HEK293 (cell line): ENCODE results near the gene INCA1.

Experiments
- CTCF ChIA-PET: fragments of 350-600 bp; formaldehyde crosslinking; extraction: SDS; loops from one replicate; lab custom pipeline; 2021; ENCODE audit warnings: antibody characterized with exemption; lab: Yijun Ruan, JAX
- POLR2A ChIA-PET: fragments of 300-600 bp; formaldehyde crosslinking; extraction: SDS; loops from one replicate; lab custom pipeline; 2020; ENCODE audit warnings: antibody characterized with exemption, inconsistent platforms; lab: Yijun Ruan, JAX
- H3K27ac ChIP-seq: fragments of 200-500 bp; sonication (Bioruptor generic); 2 replicates; pipeline ENCODE4 v1.5.1; 2014; ENCODE audit warnings: low read depth, low read length, control low read depth, inconsistent platforms; ENCODE audit errors: extremely low read depth
- H3K36me3 ChIP-seq, 2 experiments: fragments of 200-500 bp in 1 of 2; sonication (Bioruptor generic) in 1 of 2; 1 replicate in 1 of 2; 2 replicates in 1 of 2; pipeline ENCODE4 v1.5.1; 2014 to 2017; ENCODE audit warnings: inconsistent platforms in 2 of 2, low read length in 2 of 2; ENCODE audit not compliant: control insufficient read depth in 2 of 2, insufficient read depth in 1 of 2
- H3K4me1 ChIP-seq: fragments of 200-500 bp; sonication (Bioruptor generic); 2 replicates; pipeline ENCODE4 v1.5.1; 2014; ENCODE audit warnings: mild to moderate bottlenecking, low read length, inconsistent platforms; ENCODE audit not compliant: control insufficient read depth, insufficient read depth
- H3K4me3 ChIP-seq: 2 replicates; pipeline ENCODE4 v1.5.1; 2011; ENCODE audit warnings: low read depth, mild to moderate bottlenecking, control low read depth, low read length, moderate library complexity
- H3K9me3 ChIP-seq: fragments of 200-500 bp; sonication (Bioruptor generic); 2 replicates; pipeline ENCODE4 v1.5.1; 2014; ENCODE audit warnings: low read depth, low read length, inconsistent platforms; ENCODE audit not compliant: control insufficient read depth, insufficient read depth
- BCL11A ChIP-seq: fragments of 450-650 bp; formaldehyde crosslinking; IDR thresholded peaks from 2 replicates; pipeline ENCODE4 v1.5.1; 2016; ENCODE audit warnings: low read depth, missing biosample characterization, missing genetic modification characterization
- BCL11B ChIP-seq: fragments of 450-650 bp; formaldehyde crosslinking; IDR thresholded peaks from 2 replicates; pipeline ENCODE4 v1.5.1; 2016; ENCODE audit warnings: low read depth, missing biosample characterization, missing genetic modification characterization
- HIC1 ChIP-seq: fragments of 450-650 bp; formaldehyde crosslinking; IDR thresholded peaks from 2 replicates; pipeline ENCODE4 v1.5.1; 2016; ENCODE audit warnings: missing biosample characterization, missing genetic modification characterization
- KLF7 ChIP-seq: fragments of 450-650 bp; formaldehyde crosslinking; IDR thresholded peaks from 2 replicates; pipeline ENCODE4 v1.5.1; 2016; ENCODE audit warnings: missing biosample characterization, missing genetic modification characterization, borderline replicate concordance
- KLF8 ChIP-seq: fragments of 450-650 bp; formaldehyde crosslinking; IDR thresholded peaks from 2 replicates; pipeline ENCODE4 v1.5.1; 2016; ENCODE audit warnings: missing biosample characterization, missing genetic modification characterization
- KLF9 ChIP-seq: fragments of 450-650 bp; formaldehyde crosslinking; IDR thresholded peaks from 2 replicates; pipeline ENCODE4 v1.5.1; 2016; ENCODE audit warnings: missing biosample characterization, missing genetic modification characterization, low read depth
- OSR2 ChIP-seq: fragments of 450-650 bp; formaldehyde crosslinking; IDR thresholded peaks from 2 replicates; pipeline ENCODE4 v1.5.1; 2016; ENCODE audit warnings: missing biosample characterization, missing genetic modification characterization
- PATZ1 ChIP-seq: fragments of 450-650 bp; formaldehyde crosslinking; IDR thresholded peaks from 2 replicates; pipeline ENCODE4 v1.5.1; 2016; ENCODE audit warnings: missing biosample characterization, missing genetic modification characterization
- SP7 ChIP-seq: fragments of 450-650 bp; formaldehyde crosslinking; IDR thresholded peaks from 2 replicates; pipeline ENCODE4 v1.5.1; 2016; ENCODE audit warnings: missing biosample characterization, missing genetic modification characterization
- YY2 ChIP-seq: fragments of 450-650 bp; formaldehyde crosslinking; IDR thresholded peaks from 2 replicates; pipeline ENCODE4 v1.5.1; 2016; ENCODE audit warnings: missing biosample characterization, missing genetic modification characterization
- ZBTB10 ChIP-seq: fragments of 450-650 bp; formaldehyde crosslinking; IDR thresholded peaks from 2 replicates; pipeline ENCODE4 v1.5.1; 2016; ENCODE audit warnings: missing biosample characterization, missing genetic modification characterization
- ZBTB44 ChIP-seq: fragments of 450-650 bp; IDR thresholded peaks from 2 replicates; pipeline ENCODE4 v1.5.1; 2018; ENCODE audit warnings: missing biosample characterization, mild to moderate bottlenecking, missing genetic modification characterization
- ZEB2 ChIP-seq: fragments of 450-650 bp; formaldehyde crosslinking; IDR thresholded peaks from 2 replicates; pipeline ENCODE4 v1.5.1; 2016; ENCODE audit warnings: missing biosample characterization, missing genetic modification characterization
- ZFHX2 ChIP-seq: fragments of 450-650 bp; formaldehyde crosslinking; conservative IDR thresholded peaks from 2 replicates; pipeline ENCODE4 v1.5.1; 2016; ENCODE audit warnings: missing biosample characterization, missing genetic modification characterization
- ZFP37 ChIP-seq: fragments of 450-650 bp; formaldehyde crosslinking; IDR thresholded peaks from 2 replicates; pipeline ENCODE4 v1.5.1; 2016; ENCODE audit warnings: missing biosample characterization, missing genetic modification characterization
- ZFP69B ChIP-seq: fragments of 450-650 bp; formaldehyde crosslinking; IDR thresholded peaks from 2 replicates; pipeline ENCODE4 v1.5.1; 2016; ENCODE audit warnings: missing biosample characterization, missing genetic modification characterization
- ZIC2 ChIP-seq: fragments of 450-650 bp; formaldehyde crosslinking; IDR thresholded peaks from 2 replicates; pipeline ENCODE4 v1.5.1; 2016; ENCODE audit warnings: missing biosample characterization, missing genetic modification characterization
- ZNF184 ChIP-seq: fragments of 450-650 bp; IDR thresholded peaks from 2 replicates; pipeline ENCODE4 v1.5.1; 2018; ENCODE audit warnings: missing biosample characterization, mild to moderate bottlenecking, missing genetic modification characterization
- ZNF2 ChIP-seq: fragments of 450-650 bp; formaldehyde crosslinking; IDR thresholded peaks from 2 replicates; pipeline ENCODE4 v1.5.1; 2016; ENCODE audit warnings: missing biosample characterization, missing genetic modification characterization
- ZNF223 ChIP-seq: fragments of 450-650 bp; formaldehyde crosslinking; IDR thresholded peaks from 2 replicates; pipeline ENCODE4 v1.5.1; 2016; ENCODE audit warnings: missing biosample characterization, missing genetic modification characterization
- ZNF501 ChIP-seq: fragments of 450-650 bp; formaldehyde crosslinking; IDR thresholded peaks from 2 replicates; pipeline ENCODE4 v1.5.1; 2016; ENCODE audit warnings: missing biosample characterization, missing genetic modification characterization
- ZNF580 ChIP-seq: fragments of 450-650 bp; formaldehyde crosslinking; IDR thresholded peaks from 2 replicates; pipeline ENCODE4 v1.5.1; 2016; ENCODE audit warnings: missing biosample characterization, missing genetic modification characterization
- ZNF600 ChIP-seq: fragments of 450-650 bp; formaldehyde crosslinking; IDR thresholded peaks from 2 replicates; pipeline ENCODE4 v1.5.1; 2016; ENCODE audit warnings: missing biosample characterization, missing genetic modification characterization
- ZNF623 ChIP-seq: fragments of 450-650 bp; formaldehyde crosslinking; IDR thresholded peaks from 2 replicates; pipeline ENCODE4 v1.5.1; 2016; ENCODE audit warnings: missing biosample characterization, missing genetic modification characterization
- ZNF629 ChIP-seq: fragments of 450-650 bp; formaldehyde crosslinking; IDR thresholded peaks from 2 replicates; pipeline ENCODE4 v1.5.1; 2017; ENCODE audit warnings: missing biosample characterization, missing genetic modification characterization
- ZNF660 ChIP-seq: fragments of 450-650 bp; IDR thresholded peaks from 2 replicates; pipeline ENCODE4 v1.5.1; 2018; ENCODE audit warnings: missing biosample characterization, mild to moderate bottlenecking, missing genetic modification characterization
- ZNF692 ChIP-seq: fragments of 450-650 bp; formaldehyde crosslinking; IDR thresholded peaks from 2 replicates; pipeline ENCODE4 v1.5.1; 2016; ENCODE audit warnings: missing biosample characterization, missing genetic modification characterization

Gene INCA1

GRCh38 chr17:4945176-4945943 is 52.0 kb downstream of the INCA1 start:
- Histone ChIP-seq H3K9me3 (no peaks in the 10 kb centered on the region), H3K27ac (peak overlapping the region; percentile 99), H3K36me3 (peaks cover 38 to 60% of the 10 kb centered on the region in 2 experiments), H3K4me1 (peaks cover 19% of the 10 kb centered on the region), H3K4me3 (no peak overlapping the region)
- ChIA-PET POLR2A (interaction anchor here (0.6 to 17.9 kb wide), 6 partner anchors 11 to 77 kb away, joined by 3 to 358 read pairs (median 6); partner anchors contain the start of genes GP1BA and SPAG7), CTCF (interaction anchor here (1.0 to 2.5 kb wide), 5 partner anchors 36 to 146 kb away, joined by 3 to 11 read pairs (median 4); partner anchors contain the start of genes CAMTA2 and CHRNE)
- TF ChIP-seq OSR2 (tag by site-specific recombination) (peak; percentile 93), ZNF692 (tag by site-specific recombination) (peak; percentile 33; the same call in 1 of the 2 replicates), ZEB2 (peak; percentile 80), BCL11B (tag by site-specific recombination) (no peak), ZFP69B (peak; percentile 29; the same call in 1 of the 2 replicates), ZNF2 (no peak), KLF8 (peak; percentile 97), HIC1 (tag by site-specific recombination) (peak; percentile 90), ZNF660 (tag by site-specific recombination) (peak; percentile 82), ZNF501 (tag by site-specific recombination) (0 out of 2 replicates have a peak, but pooled peaks have one; percentile 40), ZNF223 (tag by site-specific recombination) (peak; percentile 84; the same call in 1 of the 2 replicates), ZNF184 (tag by site-specific recombination) (peak; percentile 46), ZNF600 (tag by site-specific recombination) (peak; percentile 87), ZIC2 (tag by site-specific recombination) (no peak), ZNF629 (tag by site-specific recombination) (peak; percentile 79), KLF9 (tag by site-specific recombination) (peak; percentile 88), ZNF580 (tag by site-specific recombination) (no peak), YY2 (tag by site-specific recombination) (0 out of 2 replicates have a peak, but pooled peaks have one; percentile 24), PATZ1 (tag by site-specific recombination) (peak; percentile 95), SP7 (tag by site-specific recombination) (peak; percentile 78), KLF7 (tag by site-specific recombination) (peak; percentile 54; the same call in 1 of the 2 replicates), ZBTB44 (tag by site-specific recombination) (peak; percentile 15; the same call in 1 of the 2 replicates), BCL11A (peak; percentile 58; the same call in 1 of the 2 replicates), ZFHX2 (tag by site-specific recombination) (peak; percentile 44; the same call in 1 of the 2 replicates), ZBTB10 (tag by site-specific recombination) (peak; percentile 13; the same call in 1 of the 2 replicates), ZNF623 (tag by site-specific recombination) (no peak), ZFP37 (tag by site-specific recombination) (0 out of 2 replicates have a peak, but pooled peaks have one; percentile 23)
